IMR-90 (cell line): ENCODE measurements around the gene TNIP1. TPM values are rescaled to one million over a fixed set of nuclear protein-coding genes. Genes with fewer than 3 reads are reported as not detected.

Experiments used
- ATAC-seq: fragments of 200-7000 bp; cut with Tn5 transposase; 2 replicates; pipeline ENCODE4 v1.9.1; 2020; ENCODE audit warnings: low read depth, mild to moderate bottlenecking, moderate library complexity
- BruUV-seq: library from RNA; stranded (reverse); fragments of 400-500 nt; replicated peaks from 2 replicates; lab custom pipeline; 2021; lab: Mats Ljungman, UMichigan
- CTCF ChIA-PET: fragments of 300-600 bp; formaldehyde crosslinking; extraction: SDS; loops from one replicate; lab custom pipeline; 2021; ENCODE audit warnings: antibody characterized with exemption; lab: Yijun Ruan, JAX
- POLR2A ChIA-PET: fragments of 300-600 bp; sonication (Branson Sonifier 250); formaldehyde crosslinking; loops from one replicate; lab custom pipeline; 2022; ENCODE audit warnings: antibody characterized with exemption; ENCODE audit not compliant: unreplicated experiment; lab: Charles Lee
- DNase-seq: peaks from one replicate; pipeline ENCODE4 v3.0.0; 2013
- H2AFZ ChIP-seq: replicated peaks from 2 replicates; pipeline ENCODE3; 2013; ENCODE audit warnings: low read length, mild to moderate bottlenecking; ENCODE audit not compliant: poor library complexity
- H2AK5ac ChIP-seq: 2 replicates; pipeline ENCODE4 v1.6.1; 2013; ENCODE audit warnings: low read depth, low read length, inconsistent platforms
- H2AK9ac ChIP-seq: replicated peaks from 2 replicates; pipeline ENCODE3; 2013; ENCODE audit warnings: mild to moderate bottlenecking, low read depth, low read length, moderate library complexity; ENCODE audit not compliant: poor library complexity
- H2BK120ac ChIP-seq: 2 replicates; pipeline ENCODE4 v1.6.1; 2013; ENCODE audit warnings: low read depth, low read length, inconsistent platforms
- H2BK15ac ChIP-seq: 3 replicates; pipeline ENCODE4 v1.6.1; 2013; ENCODE audit warnings: low read depth, low read length, inconsistent platforms
- H2BK20ac ChIP-seq: 2 replicates; pipeline ENCODE4 v1.6.1; 2013; ENCODE audit warnings: low read depth, mild to moderate bottlenecking, inconsistent platforms, low read length, moderate library complexity
- H2BK5ac ChIP-seq: 2 replicates; pipeline ENCODE4 v1.6.1; 2013; ENCODE audit warnings: mild to moderate bottlenecking, low read depth, low read length, inconsistent platforms; ENCODE audit not compliant: poor library complexity, severe bottlenecking
- H3K14ac ChIP-seq: replicated peaks from 2 replicates; pipeline ENCODE4 v1.6.1; 2013; ENCODE audit warnings: low read depth, low read length, inconsistent platforms
- H3K18ac ChIP-seq: 2 replicates; pipeline ENCODE4 v1.6.1; 2013; ENCODE audit warnings: low read depth, low read length, control low read depth
- H3K23ac ChIP-seq: 2 replicates; pipeline ENCODE4 v1.6.1; 2013; ENCODE audit warnings: low read depth, low read length, inconsistent platforms
- H3K27ac ChIP-seq: 2 replicates; pipeline ENCODE4 v1.5.1; 2013; ENCODE audit warnings: mild to moderate bottlenecking, control low read depth, low read length; ENCODE audit not compliant: insufficient read depth
- H3K27me3 ChIP-seq: 2 replicates; pipeline ENCODE4 v1.6.1; 2013; ENCODE audit warnings: low read length; ENCODE audit not compliant: control insufficient read depth, insufficient read depth
- H3K36me3 ChIP-seq: 2 replicates; pipeline ENCODE4 v1.6.1; 2013; ENCODE audit warnings: low read length, mixed read lengths; ENCODE audit not compliant: control insufficient read depth, insufficient read depth
- H3K4ac ChIP-seq: 2 replicates; pipeline ENCODE4 v1.6.1; 2013; ENCODE audit warnings: low read depth, low read length, inconsistent platforms
- H3K4me1 ChIP-seq: 2 replicates; pipeline ENCODE4 v1.6.1; 2013; ENCODE audit warnings: low read length, mixed read lengths; ENCODE audit not compliant: control insufficient read depth, insufficient read depth
- H3K4me2 ChIP-seq: 2 replicates; pipeline ENCODE4 v1.6.1; 2013; ENCODE audit warnings: low read depth, mild to moderate bottlenecking, control low read depth, low read length, moderate library complexity
- H3K4me3 ChIP-seq: 2 replicates; pipeline ENCODE4 v1.5.1; 2013; ENCODE audit warnings: low read depth, mild to moderate bottlenecking, control low read depth, low read length, moderate library complexity; ENCODE audit not compliant: insufficient read depth
- H3K56ac ChIP-seq: 2 replicates; pipeline ENCODE4 v1.6.1; 2013; ENCODE audit warnings: low read length, inconsistent platforms; ENCODE audit not compliant: insufficient read depth; ENCODE audit errors: extremely low read depth
- H3K79me1 ChIP-seq, 2 experiments: 2 replicates each; pipeline ENCODE4 v1.6.1; 2013; ENCODE audit warnings: low read length in 2 of 2, inconsistent platforms in 1 of 2, low read depth in 1 of 2
- H3K9ac ChIP-seq: 2 replicates; pipeline ENCODE4 v1.6.1; 2013; ENCODE audit warnings: low read depth, low read length, control low read depth
- H3K9me1 ChIP-seq: 2 replicates; pipeline ENCODE4 v1.6.1; 2013; ENCODE audit warnings: low read length, inconsistent platforms; ENCODE audit not compliant: insufficient read depth
- H3K9me3 ChIP-seq: 2 replicates; pipeline ENCODE4 v1.6.1; 2013; ENCODE audit warnings: low read length; ENCODE audit not compliant: control insufficient read depth, insufficient read depth
- H4K20me1 ChIP-seq: 2 replicates; pipeline ENCODE4 v1.6.1; 2013; ENCODE audit warnings: low read length, inconsistent platforms; ENCODE audit not compliant: insufficient read depth
- H4K5ac ChIP-seq: 2 replicates; pipeline ENCODE4 v1.6.1; 2013; ENCODE audit warnings: mild to moderate bottlenecking, low read depth, low read length, control low read depth
- H4K8ac ChIP-seq, 2 experiments: 2 replicates each; pipeline ENCODE4 v1.6.1; 2013; ENCODE audit warnings: low read depth in 2 of 2, low read length in 2 of 2, control low read depth in 1 of 2, inconsistent platforms in 1 of 2
- H4K91ac ChIP-seq: 2 replicates; pipeline ENCODE4 v1.6.1; 2013; ENCODE audit warnings: low read depth, low read length, inconsistent platforms; ENCODE audit not compliant: insufficient read depth
- BHLHE40 ChIP-seq: fragments of 150-350 bp; IDR thresholded peaks from 2 replicates; pipeline ENCODE4 v1.6.1; 2016; ENCODE audit warnings: mild to moderate bottlenecking, low read depth, low read length
- ELK1 ChIP-seq: fragments of 150-350 bp; IDR thresholded peaks from 2 replicates; pipeline ENCODE4 v1.6.1; 2016; ENCODE audit warnings: low read depth, mild to moderate bottlenecking, low read length, moderate library complexity, borderline replicate concordance
- FOS ChIP-seq: fragments of 150-350 bp; IDR thresholded peaks from 2 replicates; pipeline ENCODE4 v1.6.1; 2016; ENCODE audit warnings: low read depth, low read length
- MAFK ChIP-seq: IDR thresholded peaks from 2 replicates; pipeline ENCODE4 v1.6.1; 2012; ENCODE audit warnings: low read depth, low read length, improper control_type of control experiment
- MAZ ChIP-seq: IDR thresholded peaks from 2 replicates; pipeline ENCODE4 v1.6.1; 2012; ENCODE audit warnings: low read depth, mild to moderate bottlenecking, low read length, improper control_type of control experiment, moderate library complexity, borderline replicate concordance
- MXI1 ChIP-seq: IDR thresholded peaks from 2 replicates; pipeline ENCODE4 v1.6.1; 2012; ENCODE audit warnings: low read depth, mild to moderate bottlenecking, low read length, moderate library complexity, borderline replicate concordance
- NFE2L2 ChIP-seq: fragments of 150-350 bp; IDR thresholded peaks from 2 replicates; pipeline ENCODE4 v1.6.1; 2016; ENCODE audit warnings: low read depth, mild to moderate bottlenecking, low read length
- POLR2A ChIP-seq: IDR thresholded peaks from 2 replicates; pipeline ENCODE4 v1.6.1; 2012; ENCODE audit warnings: mild to moderate bottlenecking, low read depth, low read length
- RAD21 ChIP-seq: IDR thresholded peaks from 2 replicates; pipeline ENCODE4 v1.6.1; 2012; ENCODE audit warnings: low read length, improper control_type of control experiment
- RCOR1 ChIP-seq: IDR thresholded peaks from 2 replicates; pipeline ENCODE4 v1.6.1; 2012; ENCODE audit warnings: mild to moderate bottlenecking, low read length, improper control_type of control experiment; ENCODE audit not compliant: insufficient replicate concordance
- RFX5 ChIP-seq: IDR thresholded peaks from 2 replicates; pipeline ENCODE4 v1.8.0; 2012; ENCODE audit warnings: low read depth, mild to moderate bottlenecking, low read length, moderate library complexity
- SMC3 ChIP-seq: fragments of 150-350 bp; IDR thresholded peaks from 2 replicates; pipeline ENCODE4 v1.6.1; 2016; ENCODE audit warnings: low read depth, mild to moderate bottlenecking, antibody characterized with exemption, low read length, moderate library complexity
- USF2 ChIP-seq: fragments of 150-350 bp; IDR thresholded peaks from 2 replicates; pipeline ENCODE4 v1.6.1; 2017; ENCODE audit warnings: mild to moderate bottlenecking, antibody characterized with exemption, low read length, low read depth
- WGBS, 2 experiments: methylation state at CpG; one replicate each; pipeline versions ENCODE4 v1.1.5 to v1.1.7; 2013; ENCODE audit warnings: missing lambda C conversion rate in 2 of 2; ENCODE audit not compliant: insufficient read length in 1 of 2; ENCODE audit errors: extremely low coverage in 2 of 2; 5-methylcytosine and 5-hydroxymethylcytosine counted together
- dilution Hi-C: fragments of 300-500 bp; cut with HindIII; formaldehyde crosslinking; loops from one replicate; pipeline ENCODE4 v1.14.3; 2018; ENCODE audit warnings: low sequenced_read_pairs; ENCODE audit not compliant: unreplicated experiment
- in situ Hi-C: fragments of 300-500 bp; cut with MboI; formaldehyde crosslinking; loops from 3 replicates; pipeline ENCODE4 v1.14.3; 2019; ENCODE audit warnings: low sequenced_read_pairs, inconsistent platforms, mixed read lengths
- intact Hi-C: fragments of 100-400 bp; cut with micrococcal nuclease; formaldehyde crosslinking; loops from 2 replicates; pipeline ENCODE4 v1.10.0; 2022
- polyA plus RNA-seq, 3 experiments: library from polyadenylated mRNA; depleted of rRNA; stranded (reverse); fragments of >200 nt; gene quantifications; 2 replicates each; pipeline ENCODE4 v1.2.3, GENCODE V29; 2012; ENCODE audit warnings: low replicate concordance in 1 of 3
- total RNA-seq: library from RNA; depleted of rRNA; stranded (reverse); fragments of >200 nt; gene quantifications from 2 replicates; pipeline ENCODE4 v1.2.3, GENCODE V29; 2012
- TF ChIP-seq, protein P1 (sequence below): conservative IDR thresholded peaks from 2 replicates; pipeline ENCODE4 v1.5.1; 2012; ENCODE audit warnings: mild to moderate bottlenecking, low read depth, low read length, improper control_type of control experiment

Gene TNIP1
- total and polyA plus RNA-seq, 2 of the 4 experiments (the other 2 are of a cell fraction) = 63.8 to 92.8 TPM

DNA sequence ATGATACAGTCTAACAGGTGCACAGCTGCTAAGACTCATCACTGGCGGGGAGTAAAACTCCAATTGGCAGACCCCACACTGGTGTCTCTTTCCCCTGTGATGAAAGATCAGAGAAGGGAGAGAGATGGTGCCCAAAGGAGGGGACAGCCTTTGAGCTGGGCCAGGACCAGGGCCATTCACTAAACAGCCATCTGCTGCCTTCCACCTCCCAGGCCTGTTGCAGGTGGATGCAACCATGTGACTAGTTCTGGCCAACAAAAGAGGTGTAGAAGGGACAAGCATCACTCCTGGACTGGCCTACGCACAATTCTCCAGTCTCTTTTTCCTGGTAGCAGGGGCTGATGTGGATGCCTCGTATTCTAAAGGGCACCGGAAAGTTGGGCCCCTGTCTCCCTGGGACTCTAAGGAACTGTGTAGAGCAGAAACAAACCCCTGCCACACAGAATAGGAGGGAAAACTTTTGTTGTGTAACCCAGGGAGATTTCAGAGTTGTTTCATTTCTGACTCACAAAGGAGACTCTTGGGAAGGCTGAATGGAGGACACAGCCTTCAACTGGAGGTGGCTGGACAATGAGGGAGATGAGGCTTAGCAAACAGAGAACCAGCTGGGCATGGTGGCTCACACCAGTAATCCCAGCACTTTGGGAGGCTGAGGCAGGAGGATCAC, 26.9 kb downstream of the TNIP1 start:
- Histone ChIP-seq H2BK15ac (no peak overlapping the region), H3K23ac (no peak overlapping the region), H2BK20ac (no peak overlapping the region), H3K14ac (no peak overlapping the region), H2AFZ (no peak overlapping the region), H3K36me3 (peaks cover 45% of the 10 kb centered on the region), H3K27ac (no peak overlapping the region), H2AK9ac (no peak overlapping the region), H3K9me1 (peaks cover 10% of the 10 kb centered on the region), H3K4ac (no peak overlapping the region), H3K4me2 (no peak overlapping the region), H4K5ac (no peak overlapping the region), H3K4me1 (peaks cover 6% of the 10 kb centered on the region; the same call in 1 of the 2 replicates), H3K9ac (no peak overlapping the region), H3K9me3 (no peaks in the 10 kb centered on the region), H4K20me1 (peaks cover 10% of the 10 kb centered on the region), H2BK5ac (no peak overlapping the region), H2BK120ac (no peak overlapping the region), H2AK5ac (no peak overlapping the region), H3K4me3 (no peak overlapping the region), H3K27me3 (no peaks in the 10 kb centered on the region), H4K91ac (no peak overlapping the region), H3K79me1 (peaks cover 5 to 54% of the 10 kb centered on the region in 2 experiments; a peak in 3 of 4 replicates), H3K18ac (no peak overlapping the region), H4K8ac (no peak overlapping the region), H3K56ac (no peak overlapping the region)
- BruUV-seq = no TSS peak
- no peak for ATAC-seq
- DNase-seq = no peak
- ChIA-PET POLR2A (no interaction called here), CTCF (interaction anchor here (4.0 kb wide), 1 partner anchor 61 kb away, joined by 61 read pairs; no protein-coding TSS in a partner anchor)
- TF ChIP-seq ELK1 = no peak
- no peak for TF ChIP-seq MAFK
- no peak for TF ChIP-seq MXI1
- TF ChIP-seq USF2 = no peak
- TF ChIP-seq, protein P1, sequence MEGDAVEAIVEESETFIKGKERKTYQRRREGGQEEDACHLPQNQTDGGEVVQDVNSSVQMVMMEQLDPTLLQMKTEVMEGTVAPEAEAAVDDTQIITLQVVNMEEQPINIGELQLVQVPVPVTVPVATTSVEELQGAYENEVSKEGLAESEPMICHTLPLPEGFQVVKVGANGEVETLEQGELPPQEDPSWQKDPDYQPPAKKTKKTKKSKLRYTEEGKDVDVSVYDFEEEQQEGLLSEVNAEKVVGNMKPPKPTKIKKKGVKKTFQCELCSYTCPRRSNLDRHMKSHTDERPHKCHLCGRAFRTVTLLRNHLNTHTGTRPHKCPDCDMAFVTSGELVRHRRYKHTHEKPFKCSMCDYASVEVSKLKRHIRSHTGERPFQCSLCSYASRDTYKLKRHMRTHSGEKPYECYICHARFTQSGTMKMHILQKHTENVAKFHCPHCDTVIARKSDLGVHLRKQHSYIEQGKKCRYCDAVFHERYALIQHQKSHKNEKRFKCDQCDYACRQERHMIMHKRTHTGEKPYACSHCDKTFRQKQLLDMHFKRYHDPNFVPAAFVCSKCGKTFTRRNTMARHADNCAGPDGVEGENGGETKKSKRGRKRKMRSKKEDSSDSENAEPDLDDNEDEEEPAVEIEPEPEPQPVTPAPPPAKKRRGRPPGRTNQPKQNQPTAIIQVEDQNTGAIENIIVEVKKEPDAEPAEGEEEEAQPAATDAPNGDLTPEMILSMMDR = no peak
- no peak for TF ChIP-seq MAZ
- TF ChIP-seq BHLHE40 = no peak
- no peak for TF ChIP-seq RCOR1
- TF ChIP-seq RAD21 = no peak
- TF ChIP-seq FOS = no peak
- no peak for TF ChIP-seq POLR2A
- no peak for TF ChIP-seq SMC3
- no peak for TF ChIP-seq RFX5
- TF ChIP-seq NFE2L2 = no peak
- in situ Hi-C loops (loop anchor here (5.0 kb wide), 1 partner anchor 63 kb away; no protein-coding TSS in a partner anchor), intact Hi-C loops (no loop called here), dilution Hi-C loops (no loop called here)
- WGBS, 2 experiments = no CpG with 5 or more reads among the region's 4 CpGs
